GM12873 (cell line): ENCODE data around the gene TRHDE.

Experiments used
- CTCF ChIP-seq: IDR thresholded peaks from 2 replicates; pipeline ENCODE4 v1.5.1; 2012; ENCODE audit warnings: low read depth, mild to moderate bottlenecking, moderate library complexity, low read length, control low read depth; ENCODE audit not compliant: insufficient read depth; ENCODE audit errors: missing control alignments

Gene TRHDE

GRCh38 chr12:72699362-72699761 is 427.2 kb downstream of the TRHDE start:
- TF ChIP-seq CTCF = peak; percentile 33

GRCh38 chr12:72716221-72716620 is 444.1 kb downstream of the TRHDE start:
- TF ChIP-seq CTCF = no peak

GRCh38 chr12:72717036-72717435 is 444.9 kb downstream of the TRHDE start:
- TF ChIP-seq CTCF = no peak
